Esophagus squamous epithelium (tissue), 5 donors: ENCODE data around the gene PEF1. TPM values are rescaled to one million over a fixed set of nuclear protein-coding genes. Genes with fewer than 3 reads are reported as not detected.

Source experiments
- DNase-seq: peaks from one replicate; lab custom pipeline; 2025; lab: John Stamatoyannopoulos, UW
- H3K27ac ChIP-seq, 4 donors: fragments of 200-600 bp; sonication (generic); one replicate each; pipeline ENCODE4 v1.5.1; 2016 to 2019; ENCODE audit warnings: mild to moderate bottlenecking in 1 of 4
- H3K27me3 ChIP-seq, 4 donors: fragments of 200-600 bp; sonication (generic); 1 replicate in 3 of 4; 2 replicates in 1 of 4; pipeline versions ENCODE4 v1.5.1 to v1.6.0; 2017 to 2021; ENCODE audit warnings: antibody characterized with exemption in 1 of 4
- H3K36me3 ChIP-seq, 3 donors: fragments of 200-600 bp; sonication (generic); one replicate each; pipeline ENCODE4 v1.5.1; 2016 to 2019
- H3K4me1 ChIP-seq, 3 donors: fragments of 200-600 bp; sonication (generic); one replicate each; pipeline ENCODE4 v1.5.1; 2017 to 2019
- H3K4me3 ChIP-seq, 4 donors: fragments of 200-600 bp; sonication (generic); 1 replicate in 3 of 4; 2 replicates in 1 of 4; pipeline ENCODE4 v1.5.1; 2016 to 2019; ENCODE audit warnings: mild to moderate bottlenecking in 2 of 4, moderate library complexity in 1 of 4
- H3K9me3 ChIP-seq, 3 donors: fragments of 200-600 bp; sonication (generic); one replicate each; pipeline ENCODE4 v1.5.1; 2016 to 2019
- POLR2A ChIP-seq, 4 donors: fragments of 450-650 bp; IDR thresholded peaks; one replicate each; pipeline ENCODE4 v1.6.1; 2017; ENCODE audit warnings: antibody characterized with exemption in 4 of 4, mild to moderate bottlenecking in 4 of 4, moderate library complexity in 3 of 4
- WGBS, 2 donors: methylation state at CpG; one replicate each; pipeline ENCODE4 v1.1.5; 2018; 5-methylcytosine and 5-hydroxymethylcytosine counted together
- intact Hi-C: fragments of 100-400 bp; cut with DNase I; formaldehyde crosslinking; loops from one replicate; pipeline ENCODE4 v1.15.0; 2022
- total RNA-seq, 4 donors: library from RNA; depleted of rRNA; stranded (reverse); fragments of >200 nt; gene quantifications; one replicate each; pipeline ENCODE4 v1.1.0, GENCODE V29; 2016
- TF ChIP-seq, protein P1 (sequence below), 6 experiments: fragments of 450-650 bp in 4 of 6; fragments of 200-600 bp in 2 of 6; sonication (generic) in 2 of 6; IDR thresholded peaks; one replicate each; pipeline ENCODE4 v1.5.1; 2016 to 2019; ENCODE audit warnings: antibody characterized with exemption in 6 of 6, mild to moderate bottlenecking in 4 of 6, moderate library complexity in 4 of 6
- donor health status: DM: yes; HTN: yes; CAD: no.

Gene PEF1
- total RNA-seq, 4 donors from 2014 or later, result 59.1 to 69.8 (median 63.6) TPM

DNA sequence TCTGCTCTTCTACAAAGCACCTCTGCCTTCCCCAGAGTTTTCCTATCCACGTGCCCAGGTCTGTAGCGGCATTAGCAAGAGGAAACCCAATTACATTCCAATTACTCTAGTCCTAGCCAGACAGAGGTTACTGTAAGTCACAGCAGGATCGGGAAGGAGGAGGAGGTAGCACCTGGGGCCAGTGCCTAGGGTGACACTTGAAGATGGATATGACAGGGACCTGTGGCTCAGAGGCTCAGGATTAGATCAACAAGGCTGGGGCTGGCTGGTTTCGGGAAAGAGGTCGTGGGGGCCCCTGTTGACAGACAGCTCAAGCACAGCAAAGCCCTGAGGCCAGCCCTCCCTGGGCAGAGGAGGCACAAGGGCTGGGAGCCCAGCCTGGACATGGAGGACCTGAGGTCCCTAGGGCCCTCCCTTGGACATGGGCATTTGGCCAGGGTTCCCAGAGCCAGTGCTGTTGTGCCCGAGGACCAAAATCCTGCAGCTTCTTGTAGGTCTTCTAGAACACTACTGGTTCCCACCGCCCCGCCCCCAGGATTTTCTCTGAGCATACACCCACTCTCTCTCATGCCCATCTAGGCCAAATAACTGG lies 30.2 kb downstream of the PEF1 start:
- DNase-seq, result no peak
- Histone ChIP-seq H3K9me3 (no peaks in the 10 kb centered on the region), H3K27me3 (peaks cover 0 to 35% (median 3%) of the 10 kb centered on the region in 4 donors), H3K4me1 (peaks cover 8 to 16% (median 11%) of the 10 kb centered on the region in 3 donors), H3K4me3 (no peak overlapping the region), H3K27ac (no peak overlapping the region), H3K36me3 (no peaks in the 10 kb centered on the region)
- intact Hi-C loops, result no loop called here
- TF ChIP-seq, protein P1, sequence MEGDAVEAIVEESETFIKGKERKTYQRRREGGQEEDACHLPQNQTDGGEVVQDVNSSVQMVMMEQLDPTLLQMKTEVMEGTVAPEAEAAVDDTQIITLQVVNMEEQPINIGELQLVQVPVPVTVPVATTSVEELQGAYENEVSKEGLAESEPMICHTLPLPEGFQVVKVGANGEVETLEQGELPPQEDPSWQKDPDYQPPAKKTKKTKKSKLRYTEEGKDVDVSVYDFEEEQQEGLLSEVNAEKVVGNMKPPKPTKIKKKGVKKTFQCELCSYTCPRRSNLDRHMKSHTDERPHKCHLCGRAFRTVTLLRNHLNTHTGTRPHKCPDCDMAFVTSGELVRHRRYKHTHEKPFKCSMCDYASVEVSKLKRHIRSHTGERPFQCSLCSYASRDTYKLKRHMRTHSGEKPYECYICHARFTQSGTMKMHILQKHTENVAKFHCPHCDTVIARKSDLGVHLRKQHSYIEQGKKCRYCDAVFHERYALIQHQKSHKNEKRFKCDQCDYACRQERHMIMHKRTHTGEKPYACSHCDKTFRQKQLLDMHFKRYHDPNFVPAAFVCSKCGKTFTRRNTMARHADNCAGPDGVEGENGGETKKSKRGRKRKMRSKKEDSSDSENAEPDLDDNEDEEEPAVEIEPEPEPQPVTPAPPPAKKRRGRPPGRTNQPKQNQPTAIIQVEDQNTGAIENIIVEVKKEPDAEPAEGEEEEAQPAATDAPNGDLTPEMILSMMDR (IDR thresholded peaks at IDR 0.05), result no peak
- no peak for TF ChIP-seq POLR2A (IDR thresholded peaks at IDR 0.05)
- 79 to 87% methylated on average over 4 to 6 of the region's 8 CpGs for WGBS, 2 donors

GRCh38 chr1:31609514-31610118 lies 35.1 kb downstream of the PEF1 start:
- no peaks in the 10 kb centered on the region for H3K27me3 ChIP-seq
- intact Hi-C loops, result no loop called here
- H3K27ac ChIP-seq, result no peak overlapping the region
- DNase-seq, result no peak
- TF ChIP-seq, protein P1 (IDR thresholded peaks at IDR 0.05), result no peak
- no peak for TF ChIP-seq POLR2A (IDR thresholded peaks at IDR 0.05)
- H3K36me3 ChIP-seq, result no peaks in the 10 kb centered on the region
- H3K4me3 ChIP-seq, result no peak overlapping the region
- no peaks in the 10 kb centered on the region for H3K4me1 ChIP-seq
- H3K9me3 ChIP-seq, result no peaks in the 10 kb centered on the region
- WGBS, 2 donors, result 8 to 9% methylated on average over 1 of the region's 1 CpG

GRCh38 chr1:31607360-31607759 lies 37.3 kb downstream of the PEF1 start:
- DNase-seq, result no peak
- Histone ChIP-seq H3K4me3 (no peak overlapping the region), H3K36me3 (no peaks in the 10 kb centered on the region), H3K27me3 (no peaks in the 10 kb centered on the region), H3K27ac (no peak overlapping the region), H3K9me3 (no peaks in the 10 kb centered on the region), H3K4me1 (no peaks in the 10 kb centered on the region)
- TF ChIP-seq, protein P1 (IDR thresholded peaks at IDR 0.05), result no peak
- no peak for TF ChIP-seq POLR2A (IDR thresholded peaks at IDR 0.05)
- WGBS, 2 donors, result 87 to 91% methylated on average over 2 to 5 of the region's 5 CpGs
- intact Hi-C loops, result no loop called here

DNA sequence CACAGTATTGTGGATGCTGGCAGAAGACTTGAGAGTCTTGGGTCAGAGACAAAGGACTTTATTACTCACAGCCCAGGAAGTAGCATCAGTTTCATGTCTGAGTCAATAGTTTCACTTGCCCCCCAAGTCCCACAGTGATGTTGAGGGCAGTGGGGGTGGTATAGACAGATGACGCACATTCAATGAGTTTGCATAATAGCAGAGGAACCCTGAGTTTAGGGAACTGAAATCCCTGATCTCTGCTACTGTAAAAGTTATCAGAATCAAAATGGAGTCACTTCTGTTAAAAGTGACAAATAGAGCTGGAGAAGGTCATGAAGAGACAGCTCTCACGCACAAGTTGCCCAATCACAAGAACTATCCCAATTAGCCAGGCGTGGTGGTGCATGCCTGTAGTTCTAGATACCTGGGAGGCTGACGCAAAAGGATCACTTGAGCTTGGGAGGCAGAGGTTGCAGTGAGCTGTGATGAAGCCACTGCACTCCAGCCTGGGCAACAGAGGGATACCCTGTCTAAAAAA lies 38.7 kb downstream of the PEF1 start:
- no peak for DNase-seq
- Histone ChIP-seq H3K36me3 (no peaks in the 10 kb centered on the region), H3K4me1 (no peaks in the 10 kb centered on the region), H3K4me3 (no peak overlapping the region), H3K27me3 (no peaks in the 10 kb centered on the region), H3K27ac (no peak overlapping the region), H3K9me3 (no peaks in the 10 kb centered on the region)
- intact Hi-C loops, result no loop called here
- WGBS, 2 donors, result 69 to 71% methylated on average over 4 of the region's 4 CpGs
- TF ChIP-seq, protein P1 (IDR thresholded peaks at IDR 0.05), result no peak
- no peak for TF ChIP-seq POLR2A (IDR thresholded peaks at IDR 0.05)

DNA sequence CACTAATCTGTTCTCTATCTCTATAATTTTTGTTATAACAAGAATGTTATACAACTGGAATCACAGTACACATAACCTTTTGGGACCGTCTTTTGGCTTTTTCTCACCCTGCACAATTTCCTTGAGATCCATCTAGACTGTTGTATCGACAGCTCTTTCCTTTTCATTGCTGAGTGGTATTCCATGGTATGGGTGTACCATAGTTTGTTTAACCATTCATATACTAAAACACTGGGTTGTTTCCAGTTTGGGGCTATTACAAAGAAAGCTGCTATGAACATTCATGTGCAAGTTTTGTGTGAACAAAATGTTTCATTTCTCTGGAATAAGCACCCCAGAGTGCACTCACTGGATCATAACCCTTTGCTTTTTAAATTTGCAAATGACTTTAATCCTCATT lies 42.6 kb downstream of the PEF1 start:
- Histone ChIP-seq H3K27ac (no peak overlapping the region), H3K4me1 (no peaks in the 10 kb centered on the region), H3K4me3 (no peak overlapping the region), H3K9me3 (no peaks in the 10 kb centered on the region), H3K36me3 (no peaks in the 10 kb centered on the region), H3K27me3 (no peaks in the 10 kb centered on the region)
- intact Hi-C loops, result no loop called here
- WGBS, 2 donors, result 78 to 94% methylated on average over 2 of the region's 2 CpGs
- no peak for DNase-seq
- TF ChIP-seq, protein P1 (IDR thresholded peaks at IDR 0.05), result no peak
- no peak for TF ChIP-seq POLR2A (IDR thresholded peaks at IDR 0.05)
